ENCODE measurements around the gene ACSBG1. TPM values are rescaled to one million over a fixed set of nuclear protein-coding genes. Genes with fewer than 3 reads are reported as not detected.
A peak's percentile ranks its signal among the peaks of the same experiment; 100 is the strongest.

The ACSBG1 gene
- total RNA-seq, 1 donor from 2014 or later = not detected

- Histone ChIP-seq H3K4me3 (no peak overlapping the region), H3K36me3 (no peaks in the 10 kb centered on the region), H3K27me3 (no peaks in the 10 kb centered on the region), H3K27ac (no peak overlapping the region), H3K9me3 (no peaks in the 10 kb centered on the region), H3K4me1 (no peaks in the 10 kb centered on the region)
- intact Hi-C loops (cut with DNase I) = no loop called here
- no peak for TF ChIP-seq CTCF (IDR thresholded peaks at IDR 0.05)
- DNase-seq (ENCODE audit: low spot score in 2 of 2) = no peak
These were observed 10.9 kb downstream of the ACSBG1 start for GRCh38 chr15:78223396-78224022.

GRCh38 chr15:78222745-78223395, 11.5 kb downstream of the ACSBG1 start:
- TF ChIP-seq CTCF (IDR thresholded peaks at IDR 0.05) = no peak
- no peak overlapping the region for H3K4me3 ChIP-seq
- H3K27ac ChIP-seq = no peak overlapping the region
- H3K9me3 ChIP-seq = no peaks in the 10 kb centered on the region
- no peaks in the 10 kb centered on the region for H3K4me1 ChIP-seq
- intact Hi-C loops (cut with DNase I) = no loop called here
- H3K36me3 ChIP-seq = no peaks in the 10 kb centered on the region
- no peaks in the 10 kb centered on the region for H3K27me3 ChIP-seq
- DNase-seq (ENCODE audit: low spot score in 2 of 2) = no peak

- Histone ChIP-seq H3K4me1 (no peaks in the 10 kb centered on the region), H3K4me3 (no peak overlapping the region), H3K36me3 (no peaks in the 10 kb centered on the region), H3K27me3 (no peaks in the 10 kb centered on the region), H3K27ac (no peak overlapping the region), H3K9me3 (no peaks in the 10 kb centered on the region)
- intact Hi-C loops (cut with DNase I) = no loop called here
- no peak for TF ChIP-seq CTCF (IDR thresholded peaks at IDR 0.05)
- DNase-seq (ENCODE audit: low spot score in 2 of 2) = no peak
These were observed 13.7 kb downstream of the ACSBG1 start for GRCh38 chr15:78220713-78221112.

- Histone ChIP-seq H3K4me1 (no peaks in the 10 kb centered on the region), H3K27me3 (no peaks in the 10 kb centered on the region), H3K4me3 (no peak overlapping the region), H3K27ac (no peak overlapping the region), H3K9me3 (no peaks in the 10 kb centered on the region), H3K36me3 (no peaks in the 10 kb centered on the region)
- TF ChIP-seq CTCF (IDR thresholded peaks at IDR 0.05) = no peak
- DNase-seq (ENCODE audit: low spot score in 2 of 2) = no peak
- intact Hi-C loops (cut with DNase I) = no loop called here
These were observed 17.9 kb downstream of the ACSBG1 start for GRCh38 chr15:78216276-78217104.

GRCh38 chr15:78213956-78214355, 20.4 kb downstream of the ACSBG1 start:
- peak in 1 of 2 donors; percentile 21 for DNase-seq (ENCODE audit: low spot score in 2 of 2)
- Histone ChIP-seq H3K9me3 (no peaks in the 10 kb centered on the region), H3K27me3 (no peaks in the 10 kb centered on the region), H3K27ac (no peak overlapping the region), H3K36me3 (no peaks in the 10 kb centered on the region), H3K4me3 (no peak overlapping the region), H3K4me1 (no peaks in the 10 kb centered on the region)
- TF ChIP-seq CTCF (IDR thresholded peaks at IDR 0.05) = no peak
- intact Hi-C loops (cut with DNase I) = no loop called here
